ENCODE results near the gene NEB.

NEB gene

DNA sequence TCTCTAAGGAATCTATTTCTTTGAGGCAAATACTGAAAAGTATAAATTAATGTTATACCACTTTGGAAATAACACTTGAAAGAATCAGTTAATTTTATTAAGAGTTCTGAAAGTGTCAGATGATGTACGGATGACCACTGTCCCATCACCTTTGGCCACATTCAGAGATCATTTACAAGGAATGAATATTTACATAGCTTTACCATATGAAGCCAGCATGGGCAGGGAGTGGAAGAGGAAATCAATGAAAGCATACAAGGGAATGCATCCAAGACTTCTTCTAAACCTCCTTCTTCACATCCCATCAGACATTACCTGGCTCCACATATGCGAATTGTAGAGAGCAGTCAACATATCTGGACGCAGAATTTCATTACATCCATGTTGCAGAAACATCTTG is 201.1 kb downstream of the NEB start:
- no peak overlapping the region for H3K4me3 ChIP-seq (ENCODE audit: low read length)
- DNase-seq (ENCODE audit: low read depth, low spot score) = no peak

DNA sequence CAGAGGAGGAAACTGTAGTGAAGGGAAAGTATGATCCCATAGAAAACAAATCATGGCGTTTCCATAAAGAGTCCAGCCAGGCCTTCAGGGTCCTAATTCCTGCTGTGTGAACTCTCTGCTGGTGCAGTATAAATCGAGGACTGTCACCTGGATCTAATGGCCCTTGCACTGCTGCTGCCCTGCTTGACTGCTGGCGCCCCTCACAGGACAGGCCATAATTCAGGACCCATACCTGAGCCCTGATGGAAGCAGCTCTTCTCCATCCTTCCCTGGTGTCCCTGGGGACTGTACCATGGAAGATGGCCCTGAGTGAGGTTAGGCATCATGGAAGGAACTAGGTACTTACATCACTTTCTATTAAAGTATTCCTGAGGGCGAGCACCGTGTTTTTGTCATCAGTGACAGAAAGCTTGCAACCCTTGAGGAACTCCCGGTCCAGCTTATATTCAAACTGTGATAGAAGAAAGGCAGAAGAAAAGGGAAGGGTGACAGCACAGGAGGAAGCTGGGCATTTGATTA is 207.6 kb downstream of the NEB start:
- no peak overlapping the region for H3K4me3 ChIP-seq (ENCODE audit: low read length)
- no peak for DNase-seq (ENCODE audit: low read depth, low spot score)

DNA sequence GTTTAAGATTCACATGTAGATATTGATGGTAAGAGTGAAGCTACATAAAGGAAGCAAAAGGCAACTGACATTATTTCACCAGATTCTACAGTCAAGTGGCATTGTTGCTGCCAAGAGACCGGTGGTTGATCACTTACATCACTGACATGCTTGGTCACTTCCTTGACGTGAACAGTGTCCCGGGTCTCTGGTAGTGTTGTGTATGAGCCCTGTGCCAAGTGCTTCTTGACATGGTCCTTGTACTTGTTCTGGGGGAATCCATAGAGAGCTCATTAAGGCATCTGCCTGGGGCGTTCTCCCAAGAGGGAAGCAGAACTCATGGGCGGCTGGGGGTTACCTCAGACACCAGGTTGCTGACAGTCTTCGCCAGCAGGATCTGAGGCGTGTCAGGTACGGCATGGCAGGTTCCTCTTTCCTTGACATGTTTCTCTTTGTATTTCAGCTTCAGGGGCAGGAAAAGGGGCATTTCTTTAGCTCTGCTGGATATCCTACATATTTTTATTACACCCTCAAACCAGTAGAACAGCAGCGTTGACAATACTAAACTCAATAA is 208.4 kb downstream of the NEB start:
- no peak overlapping the region for H3K4me3 ChIP-seq (ENCODE audit: low read length)
- DNase-seq (ENCODE audit: low read depth, low spot score) = no peak

DNA sequence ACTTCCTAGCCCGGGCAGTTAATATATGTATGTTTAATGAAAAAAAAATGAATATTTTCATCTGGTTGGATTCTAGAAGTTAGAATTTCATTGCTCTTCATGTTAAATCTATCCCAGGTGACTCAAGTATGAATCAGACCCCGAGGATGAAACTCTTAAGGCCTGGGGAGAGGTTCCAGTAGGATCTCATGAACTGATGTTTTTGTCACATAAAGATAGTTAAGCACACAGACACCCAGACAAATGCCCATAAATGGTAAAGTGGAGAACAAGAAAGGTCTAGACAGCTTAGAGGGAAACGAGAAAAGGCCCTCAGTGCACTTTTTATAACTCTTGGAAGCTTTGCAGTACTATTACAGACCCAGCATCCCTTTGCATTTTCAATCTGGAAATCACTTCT is 210.4 kb downstream of the NEB start:
- H3K4me3 ChIP-seq (ENCODE audit: low read length) = no peak overlapping the region
- no peak for DNase-seq (ENCODE audit: low read depth, low spot score)

DNA sequence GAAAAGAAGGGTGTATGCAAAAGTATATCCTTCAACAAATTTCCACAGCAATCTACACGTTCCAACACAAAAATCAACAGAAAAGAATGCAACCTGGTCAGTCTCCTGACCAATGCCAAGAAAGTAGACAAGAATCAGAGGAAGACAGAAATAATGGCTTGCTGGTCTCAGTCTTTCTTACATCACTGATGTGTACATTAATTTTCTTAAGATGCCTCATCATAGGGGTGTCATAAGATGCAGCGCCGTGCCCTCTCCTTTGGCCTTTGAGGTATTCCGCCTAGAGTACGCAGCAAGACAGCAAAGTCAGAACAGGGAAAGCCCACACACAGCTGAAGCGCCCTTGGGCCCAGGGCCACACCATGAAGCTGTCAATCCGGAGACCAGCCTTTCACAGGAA is 211.7 kb downstream of the NEB start:
- no peak overlapping the region for H3K4me3 ChIP-seq (ENCODE audit: low read length)
- no peak for DNase-seq (ENCODE audit: low read depth, low spot score)

DNA sequence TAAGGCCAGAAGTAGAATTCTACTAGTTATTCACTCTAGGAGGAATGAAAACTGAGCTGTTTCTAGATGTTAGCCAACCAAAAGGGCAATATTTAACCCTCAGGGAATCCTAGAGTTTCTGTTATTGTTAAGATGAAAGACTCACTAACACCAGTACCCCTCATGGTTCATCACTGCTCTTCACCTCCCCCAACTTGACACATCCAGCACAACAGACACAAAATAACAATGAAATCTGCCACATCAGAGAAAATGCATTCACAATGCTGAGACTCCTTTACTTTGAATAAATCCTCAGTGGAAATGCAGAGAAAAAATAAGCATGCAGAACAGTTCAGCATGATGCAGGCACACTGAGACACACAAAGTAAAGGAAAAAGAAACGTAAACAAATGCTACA is 213.3 kb downstream of the NEB start:
- H3K4me3 ChIP-seq (ENCODE audit: low read length) = no peak overlapping the region
- DNase-seq (ENCODE audit: low read depth, low spot score) = no peak

DNA sequence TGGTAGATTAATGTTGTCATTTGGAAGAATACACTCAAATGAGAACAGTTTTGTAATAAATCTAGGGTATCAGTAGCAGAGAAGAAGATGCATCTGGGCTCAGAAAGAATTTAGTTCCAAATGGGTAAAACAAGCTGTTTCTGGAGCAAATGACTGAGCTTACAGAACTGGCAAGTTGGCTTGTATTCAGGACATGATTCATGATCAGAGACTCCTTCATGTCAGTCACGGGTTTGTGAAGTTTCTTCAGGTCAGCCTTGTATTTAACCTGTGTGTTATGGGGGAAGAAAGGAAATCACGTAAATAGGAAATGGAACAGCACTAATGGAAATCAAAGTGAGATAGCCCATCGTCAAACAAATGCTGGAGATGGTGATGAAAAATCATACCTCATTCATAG is 215.5 kb downstream of the NEB start:
- DNase-seq (ENCODE audit: low read depth, low spot score) = no peak
- H3K4me3 ChIP-seq (ENCODE audit: low read length) = no peak overlapping the region

DNA sequence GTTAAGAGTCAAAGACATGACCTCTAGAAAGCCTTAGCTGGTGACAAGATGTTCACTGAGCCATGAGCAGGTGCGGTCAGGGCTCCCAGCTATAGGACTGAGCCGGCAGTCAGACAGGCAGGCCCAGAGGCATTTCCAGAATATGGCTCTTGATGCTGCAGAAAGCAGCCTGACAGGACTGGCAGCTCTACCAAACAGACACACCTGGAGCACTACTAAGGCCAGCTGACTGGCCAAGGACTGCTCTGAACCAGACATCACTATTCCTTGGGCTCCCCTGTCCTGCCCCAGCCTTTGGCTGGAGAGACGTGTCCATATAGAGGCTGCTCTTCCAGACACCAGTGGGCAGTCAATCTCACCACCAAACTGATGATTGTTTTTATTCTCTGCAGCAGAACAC is 225.8 kb downstream of the NEB start:
- no peak overlapping the region for H3K4me3 ChIP-seq (ENCODE audit: low read length)
- DNase-seq (ENCODE audit: low read depth, low spot score) = no peak

DNA sequence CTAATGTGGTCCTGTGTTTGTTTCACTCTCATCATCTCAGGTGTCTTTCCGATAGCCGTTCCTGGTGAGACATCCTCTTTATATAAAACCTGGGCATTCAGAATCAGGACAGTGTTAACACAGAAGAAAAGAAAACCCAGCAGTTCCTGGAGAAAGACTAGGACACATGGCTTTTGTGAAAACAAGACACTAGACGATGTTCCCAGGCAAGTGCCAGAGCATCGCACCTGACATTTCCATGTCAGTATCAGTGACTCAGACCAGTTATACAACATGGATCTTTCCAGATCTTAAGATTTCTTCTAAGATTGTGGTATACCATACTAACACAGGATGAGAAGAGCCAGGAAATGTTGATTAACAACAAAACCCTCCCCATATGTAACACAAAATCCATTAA is 228.1 kb downstream of the NEB start:
- no peak overlapping the region for H3K4me3 ChIP-seq (ENCODE audit: low read length)
- DNase-seq (ENCODE audit: low read depth, low spot score) = no peak

DNA sequence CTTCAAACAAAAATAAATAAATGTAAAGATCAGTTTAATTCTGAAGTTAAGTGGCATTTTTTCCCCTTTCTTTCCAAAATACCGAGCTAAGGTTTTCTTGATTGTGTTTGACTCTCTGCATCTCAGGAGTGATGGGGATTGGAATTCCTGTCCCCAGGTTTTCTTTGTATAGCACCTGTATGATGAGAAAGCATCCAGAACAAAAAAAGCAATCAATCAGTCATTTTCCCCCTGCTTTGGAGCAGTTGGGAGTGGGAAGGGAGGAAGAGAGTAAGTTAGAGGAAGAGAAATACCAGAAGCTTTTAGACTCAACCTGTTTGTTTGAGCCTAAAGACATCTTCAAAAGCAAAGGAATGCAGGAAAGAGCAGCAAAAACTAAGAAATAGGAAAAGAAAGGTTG is 236.1 kb downstream of the NEB start:
- DNase-seq (ENCODE audit: low read depth, low spot score) = no peak
- H3K4me3 ChIP-seq (ENCODE audit: low read length) = no peak overlapping the region

DNA sequence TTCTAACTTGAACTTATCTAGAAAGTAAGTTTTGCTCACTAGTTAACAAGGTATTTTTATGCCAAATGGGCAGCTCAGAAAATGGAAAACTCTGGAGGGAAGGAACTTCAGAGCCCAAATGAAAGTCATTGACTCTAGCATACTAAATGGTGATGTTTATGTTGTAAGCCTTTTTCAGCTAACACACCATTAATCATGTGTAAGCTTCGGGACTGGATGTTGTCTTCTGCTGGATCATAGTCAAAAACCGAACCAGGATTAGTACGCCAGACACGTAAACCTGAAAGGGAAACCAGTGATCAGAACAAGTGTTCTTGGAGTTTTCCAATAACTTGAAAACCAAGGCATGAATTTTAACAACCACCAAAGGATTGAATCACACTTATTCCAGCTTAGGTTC is 242.8 kb downstream of the NEB start:
- H3K4me3 ChIP-seq (ENCODE audit: low read length) = no peak overlapping the region
- DNase-seq (ENCODE audit: low read depth, low spot score) = no peak

DNA sequence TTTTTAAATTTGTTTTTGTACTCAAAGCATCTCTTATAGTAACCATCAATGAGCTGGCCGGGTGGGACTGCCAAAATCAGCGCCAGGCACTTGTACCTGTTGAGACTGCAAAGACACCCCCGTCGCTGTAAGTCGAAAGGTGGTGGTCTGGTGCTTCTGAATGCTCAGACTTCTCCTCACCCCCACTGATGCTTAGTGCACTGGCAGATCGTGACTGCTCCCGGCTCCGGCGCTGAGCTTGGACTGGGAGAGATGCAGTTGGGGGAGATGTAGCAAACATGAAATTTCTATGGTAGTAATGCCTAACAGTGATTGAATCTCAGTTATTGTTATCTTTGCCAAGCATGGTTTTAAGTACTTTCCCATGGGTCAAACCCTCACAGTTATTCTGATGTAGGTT is 244.0 kb downstream of the NEB start:
- H3K4me3 ChIP-seq (ENCODE audit: low read length) = no peak overlapping the region
- DNase-seq (ENCODE audit: low read depth, low spot score) = no peak

DNA sequence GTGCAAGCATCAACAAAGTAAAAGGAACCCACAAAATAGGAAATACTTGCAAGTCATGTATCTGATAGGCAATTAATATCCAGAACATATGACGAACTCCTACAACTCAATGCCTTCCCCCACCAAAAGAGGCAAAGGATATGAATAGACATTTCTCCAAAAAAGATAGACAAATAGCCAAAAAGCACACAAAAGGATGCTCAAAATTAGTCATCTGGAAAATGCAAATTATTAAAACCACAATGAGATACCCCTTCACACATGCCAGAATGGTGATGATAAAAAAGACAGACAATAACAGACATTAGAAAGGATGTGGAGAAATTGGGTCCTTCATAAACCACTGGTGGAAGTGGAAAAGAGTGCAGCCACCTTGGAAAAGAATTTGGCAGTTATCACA is 248.2 kb downstream of the NEB start:
- DNase-seq (ENCODE audit: low read depth, low spot score) = no peak
- no peak overlapping the region for H3K4me3 ChIP-seq (ENCODE audit: low read length)

DNA sequence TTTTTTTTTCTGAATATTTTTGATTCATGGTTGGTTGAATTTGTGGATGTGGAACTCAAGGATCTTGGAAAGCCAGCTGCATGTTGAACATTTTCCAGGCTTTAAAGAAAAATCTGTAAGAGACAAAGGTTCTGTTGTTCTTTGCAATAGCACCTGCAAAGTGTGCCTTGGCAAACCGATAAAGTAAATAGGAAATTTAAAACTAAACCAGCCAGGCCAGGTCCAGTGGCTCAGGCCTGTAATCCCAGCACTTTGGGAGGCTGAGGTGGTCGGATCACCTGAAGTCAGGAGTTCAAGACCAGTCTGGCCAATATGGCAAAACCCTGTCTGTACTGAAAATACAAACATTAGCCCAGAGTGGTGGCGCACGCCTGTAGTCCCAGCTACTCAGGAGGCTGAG is 250.2 kb downstream of the NEB start:
- no peak for DNase-seq (ENCODE audit: low read depth, low spot score)
- no peak overlapping the region for H3K4me3 ChIP-seq (ENCODE audit: low read length)

DNA sequence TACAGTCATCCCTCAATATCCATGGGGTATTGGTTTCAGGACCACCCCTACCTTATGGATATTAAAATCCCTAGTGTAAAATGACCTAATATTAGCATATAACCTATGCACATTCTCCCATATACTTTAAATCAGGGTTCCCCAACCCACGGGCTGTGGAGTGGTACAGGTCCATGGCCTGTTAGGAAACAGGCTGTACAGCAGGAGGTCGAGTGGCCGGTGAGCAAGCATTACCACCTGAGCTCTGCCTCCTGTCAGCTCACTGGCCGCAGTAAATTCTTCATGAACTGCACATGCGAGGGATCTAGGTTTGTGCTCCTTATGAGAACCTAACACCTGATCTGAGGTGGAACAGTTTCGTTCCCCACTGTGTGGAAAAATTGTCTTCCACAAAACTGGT is 250.7 kb downstream of the NEB start:
- no peak overlapping the region for H3K4me3 ChIP-seq (ENCODE audit: low read length)
- no peak for DNase-seq (ENCODE audit: low read depth, low spot score)

DNA sequence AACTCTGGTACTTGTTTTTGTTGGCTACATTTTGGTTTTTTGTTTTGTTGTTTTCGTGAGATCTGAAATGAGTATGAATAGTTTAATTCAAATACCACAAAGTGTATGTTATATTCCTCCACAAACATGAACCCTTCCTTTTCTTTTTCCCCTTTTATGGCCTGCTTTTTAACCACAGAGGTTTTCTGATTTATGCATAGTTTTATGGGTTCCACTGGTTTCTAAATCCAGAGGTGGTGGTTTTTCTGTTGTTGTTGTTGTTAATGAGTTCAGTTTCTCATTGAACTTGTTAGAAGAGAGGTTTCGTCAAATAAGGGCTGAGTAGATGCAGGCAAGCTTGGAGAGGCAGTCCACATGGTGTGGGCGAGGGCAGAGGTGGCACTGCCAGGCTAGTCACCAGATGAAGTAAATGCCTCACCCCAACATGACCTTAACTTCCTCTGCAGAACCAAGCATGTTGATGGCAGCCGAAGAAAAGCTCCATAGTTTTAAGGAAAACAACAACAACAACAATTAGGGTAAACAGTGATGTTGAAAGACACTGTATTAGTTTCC is 252.0 kb downstream of the NEB start:
- no peak overlapping the region for H3K4me3 ChIP-seq (ENCODE audit: low read length)
- no peak for DNase-seq (ENCODE audit: low read depth, low spot score)

DNA sequence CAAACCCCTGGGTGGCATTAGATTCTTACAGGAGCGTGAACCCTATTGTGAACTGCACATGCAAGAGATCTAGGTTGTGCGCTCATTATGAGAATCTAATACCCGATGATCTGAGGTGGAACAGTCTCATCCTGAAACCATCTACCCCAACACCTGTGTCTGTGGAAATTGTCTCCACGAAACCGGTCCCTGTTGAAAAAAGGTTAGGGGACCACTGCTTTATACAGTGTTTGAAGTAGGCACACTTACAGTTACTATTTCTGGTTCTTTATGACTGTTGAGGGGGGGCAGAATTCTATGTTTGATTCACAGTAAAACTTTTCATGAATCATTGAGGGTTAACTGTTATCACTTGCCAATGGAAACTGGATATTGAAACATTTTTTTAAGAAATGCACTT is 252.5 kb downstream of the NEB start:
- DNase-seq (ENCODE audit: low read depth, low spot score) = no peak
- no peak overlapping the region for H3K4me3 ChIP-seq (ENCODE audit: low read length)

DNA sequence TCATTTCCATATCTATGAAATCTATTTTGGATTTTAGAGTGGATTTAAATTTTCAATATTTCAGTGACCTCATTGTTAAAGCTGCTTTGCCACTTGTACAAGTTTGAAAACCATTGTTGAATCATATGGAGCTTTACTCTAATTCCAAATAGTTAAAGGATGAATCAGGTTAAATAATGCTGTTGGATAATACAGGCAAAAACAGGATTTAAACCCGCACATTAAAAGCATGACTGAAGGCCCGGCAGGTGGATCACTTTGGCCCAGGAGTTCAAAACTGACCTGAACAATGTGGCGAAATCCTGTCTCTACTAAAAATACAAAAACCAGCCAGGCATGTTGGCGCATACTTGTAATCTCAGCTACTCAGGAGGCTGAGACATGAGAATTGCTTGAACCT is 256.3 kb downstream of the NEB start:
- no peak overlapping the region for H3K4me3 ChIP-seq (ENCODE audit: low read length)
- no peak for DNase-seq (ENCODE audit: low read depth, low spot score)

DNA sequence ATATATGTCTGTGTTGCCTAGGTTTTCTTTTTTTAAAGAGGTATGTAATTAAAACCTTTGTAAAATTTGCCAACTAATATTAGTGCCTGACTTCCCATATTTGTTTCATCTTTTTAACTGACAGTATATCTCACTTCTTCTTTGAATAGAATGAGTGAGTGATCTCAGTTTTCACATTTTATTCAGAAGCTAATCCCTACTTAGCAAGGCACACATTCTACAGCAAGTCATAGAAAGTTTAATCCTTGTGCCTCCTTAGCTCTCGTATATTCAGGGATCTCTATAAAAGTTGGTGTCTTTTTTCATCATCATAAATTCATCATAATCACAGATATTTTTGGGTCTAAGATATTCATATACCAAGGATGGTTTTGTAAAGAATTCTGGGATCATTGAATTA is 258.0 kb downstream of the NEB start:
- DNase-seq (ENCODE audit: low read depth, low spot score) = no peak
- H3K4me3 ChIP-seq (ENCODE audit: low read length) = no peak overlapping the region

DNA sequence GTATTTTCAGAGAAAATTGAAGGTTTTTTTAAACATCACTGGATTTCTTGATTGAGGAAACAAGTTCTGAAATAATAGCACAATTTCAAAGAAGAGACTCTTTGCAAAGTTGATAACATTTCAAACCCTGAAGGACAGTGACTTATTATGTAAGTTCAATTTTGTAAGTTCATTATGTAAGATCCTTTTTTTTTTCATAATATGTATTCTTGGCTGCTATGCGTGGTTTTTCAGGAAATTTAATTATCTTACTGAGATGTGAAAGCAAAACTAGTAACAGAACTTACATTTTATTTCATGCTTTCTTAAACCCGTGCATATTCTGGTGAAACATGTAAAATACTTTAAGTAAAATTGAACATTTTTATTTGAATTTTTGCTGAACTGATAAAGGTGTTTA is 259.2 kb downstream of the NEB start:
- DNase-seq (ENCODE audit: low read depth, low spot score) = no peak
- no peak overlapping the region for H3K4me3 ChIP-seq (ENCODE audit: low read length)

DNA sequence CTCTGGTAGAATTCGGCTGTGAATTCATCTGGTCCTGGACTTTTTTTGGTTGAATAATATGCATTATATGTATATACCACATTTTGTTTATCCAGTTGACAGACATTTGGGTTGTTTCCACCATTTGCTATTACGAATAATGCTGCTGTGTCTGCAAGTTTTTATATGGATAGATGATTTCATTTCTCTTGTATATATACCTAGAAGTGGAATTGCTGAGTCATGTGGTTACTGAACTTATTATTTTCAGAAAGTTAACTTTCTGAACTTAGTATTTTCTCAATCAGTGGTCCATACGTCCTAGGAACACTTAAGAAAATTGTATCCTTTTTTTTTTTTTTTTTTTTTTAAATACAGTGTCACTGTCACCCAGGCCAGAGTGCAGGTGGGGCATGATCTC is 261.3 kb downstream of the NEB start:
- no peak overlapping the region for H3K4me3 ChIP-seq (ENCODE audit: low read length)
- no peak for DNase-seq (ENCODE audit: low read depth, low spot score)

DNA sequence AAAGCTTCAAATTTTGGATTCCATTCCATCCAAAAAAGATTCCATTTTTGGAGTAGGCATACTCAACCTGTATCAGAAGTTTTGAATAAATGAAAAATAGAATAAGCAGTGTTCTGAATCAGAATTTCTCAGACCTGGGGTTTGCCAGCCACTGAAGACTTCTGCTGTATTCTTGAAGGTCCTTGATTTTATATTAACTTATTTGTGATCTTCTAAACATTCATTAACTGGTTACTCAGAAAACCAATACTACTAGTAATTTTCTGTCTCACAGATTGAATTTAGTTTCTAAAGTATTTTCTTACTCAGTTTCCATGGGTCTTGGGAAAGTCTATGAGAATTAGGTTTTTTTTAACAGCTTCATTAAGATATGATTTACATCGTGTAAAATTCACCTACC is 263.7 kb downstream of the NEB start:
- DNase-seq (ENCODE audit: low read depth, low spot score) = no peak
- no peak overlapping the region for H3K4me3 ChIP-seq (ENCODE audit: low read length)

Data from Jurkat, Clone E6-1 (cell line).